ENCODE measurements around the gene LOXL3. TPM values are rescaled to one million over a fixed set of nuclear protein-coding genes. Genes with fewer than 3 reads are reported as not detected.

LOXL3 gene
- total and polyA plus RNA-seq, 2 of the 8 experiments (the other 6 are each of a cell fraction or from before 2014, with no cell fraction given), result 22.4 to 27.2 TPM

DNA sequence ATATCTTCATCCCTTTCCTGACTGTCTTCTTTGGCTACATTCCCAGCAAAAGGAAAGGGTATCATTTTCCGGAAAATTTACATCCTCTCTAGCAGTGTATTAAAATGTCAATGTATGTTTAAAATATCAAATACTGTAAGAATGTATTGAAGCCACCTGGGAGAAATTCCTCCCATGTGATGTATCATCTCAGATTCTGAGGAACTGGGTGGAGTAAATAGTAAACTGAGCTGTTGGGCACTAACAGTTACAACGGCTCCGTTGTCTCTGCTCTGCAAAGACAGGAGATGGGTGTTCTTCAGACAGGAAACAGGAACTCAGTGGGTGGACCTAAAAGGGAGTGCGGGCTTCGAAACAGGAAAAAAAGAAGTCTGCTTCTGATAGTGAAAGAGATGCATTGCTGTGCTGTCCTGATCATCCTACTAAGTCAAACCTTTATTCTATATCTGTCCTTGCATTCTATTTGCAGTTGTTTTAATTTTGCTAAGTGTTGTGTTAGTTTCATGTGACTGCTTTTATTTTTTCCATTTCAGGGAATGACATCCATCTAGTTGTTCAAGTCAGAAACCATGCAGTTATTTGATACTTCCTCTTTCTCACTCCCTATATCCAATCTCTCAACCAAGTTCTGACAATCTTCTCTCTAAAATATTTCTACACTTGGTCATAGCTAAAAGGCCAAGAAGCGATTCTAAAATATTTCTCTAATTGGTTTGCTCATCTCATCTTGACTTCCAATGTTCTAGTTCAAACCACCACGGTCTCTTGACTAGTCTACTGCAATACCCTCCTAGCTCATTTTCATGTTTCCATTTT, 20.2 kb upstream of the LOXL3 start:
- H3K9ac ChIP-seq (replicated peaks in 1 of 4; ENCODE audit: extremely low read depth in 1 of 4, low read depth in 3 of 4, low read length in 3 of 4), result no peak overlapping the region
- H3K4me3 ChIP-seq (ENCODE audit: extremely low read depth in 1 of 4, insufficient read depth in 2 of 4, low read depth in 3 of 4, low read length in 4 of 4), result no peak overlapping the region
- CTCF ChIA-PET (ENCODE audit: partially characterized antibody), result interaction anchor here (0.6 to 10.0 kb wide), 10 partner anchors 14 to 175 kb away, joined by 3 to 158 read pairs (median 4); no protein-coding TSS in a partner anchor

More for the DNA sequence above, 20.2 kb upstream of the LOXL3 start:
- no peaks in the 10 kb centered on the region for H3K27me3 ChIP-seq (replicated peaks in 1 of 4; ENCODE audit: control insufficient read depth in 3 of 4, extremely low read depth in 1 of 4, insufficient read depth in 3 of 4, low read length in 3 of 4)
- H3K9me3 ChIP-seq (ENCODE audit: insufficient read depth in 2 of 2, low read depth in 1 of 2, low read length in 1 of 2), result no peaks in the 10 kb centered on the region
- no peak overlapping the region for H3K27ac ChIP-seq (ENCODE audit: low read depth, low read length)
- no peak overlapping the region for H3K56ac ChIP-seq (replicated peaks; ENCODE audit: insufficient read length, low read depth, low read length)
- H4K8ac ChIP-seq (ENCODE audit: extremely low read depth, insufficient read depth, low read length), result no peak overlapping the region
- H2BK12ac ChIP-seq (ENCODE audit: low read depth, low read length), result no peak overlapping the region
- H3K14ac ChIP-seq (ENCODE audit: insufficient read length), result no peak overlapping the region
- H2BK5ac ChIP-seq (ENCODE audit: low read depth, low read length), result no peak overlapping the region
- H3K4me1 ChIP-seq (replicated peaks in 1 of 4; ENCODE audit: control insufficient read depth in 3 of 4, insufficient read depth in 4 of 4, low read length in 3 of 4), result no peaks in the 10 kb centered on the region
- DNase-seq (ENCODE audit: low read depth in 1 of 2, low spot score in 2 of 2), result no peak
- no peak overlapping the region for H4K5ac ChIP-seq (ENCODE audit: insufficient read length, low read depth, low read length)
- H2AFZ ChIP-seq (ENCODE audit: low read length), result no peak overlapping the region
- no peaks in the 10 kb centered on the region for H3K79me1 ChIP-seq (ENCODE audit: low read depth, low read length)
- H2BK20ac ChIP-seq (ENCODE audit: low read length), result no peak overlapping the region
- no peak for FAIRE-seq
- H2BK15ac ChIP-seq (ENCODE audit: low read length), result no peak overlapping the region
- no peak overlapping the region for H3K23ac ChIP-seq (ENCODE audit: insufficient read length)
- WGBS, 2 experiments (ENCODE audit: extremely low coverage in 1 of 2, insufficient coverage in 1 of 2, insufficient read length in 1 of 2, insufficient replicate concordance in 2 of 2, low coverage in 1 of 2, low lambda C conversion rate in 2 of 2, missing lambda C conversion rate in 1 of 2), result 80% methylated on average over 7 of the region's 7 CpGs; no CpG with 5 or more reads in 1 of the 2 experiments
- H3K4me2 ChIP-seq (ENCODE audit: insufficient read depth in 1 of 2, low read depth in 2 of 2, low read length in 2 of 2), result no peak overlapping the region
- no peaks in the 10 kb centered on the region for H3K36me3 ChIP-seq (ENCODE audit: control insufficient read depth in 2 of 4, insufficient read depth in 4 of 4, low read length in 3 of 4)
- no peak overlapping the region for H3K18ac ChIP-seq (ENCODE audit: extremely low read depth, low read length)
- no peak overlapping the region for H3K4ac ChIP-seq (replicated peaks; ENCODE audit: insufficient read length, low read depth, low read length)
- no peak overlapping the region for H2AK5ac ChIP-seq (ENCODE audit: low read depth, low read length)
- no peak overlapping the region for H4K91ac ChIP-seq (replicated peaks; ENCODE audit: insufficient read length, low read length)
- no peaks in the 10 kb centered on the region for H3K79me2 ChIP-seq (ENCODE audit: control insufficient read depth in 1 of 2, insufficient read depth in 2 of 2, low read length in 2 of 2)
- peaks cover 4% of the 10 kb centered on the region; the same call in 1 of the 2 replicates for H3K23me2 ChIP-seq (ENCODE audit: low read depth, low read length)
- H2BK120ac ChIP-seq (replicated peaks; ENCODE audit: low read depth, low read length), result no peak overlapping the region
- TF ChIP-seq RBBP5 (IDR thresholded peaks at IDR 0.05; ENCODE audit: borderline replicate concordance, low read depth, low read length), result no peak
- no peak for TF ChIP-seq JUN (IDR thresholded peaks at IDR 0.05; ENCODE audit: low read depth, low read length)
- no peak for TF ChIP-seq EP300 (IDR thresholded peaks at IDR 0.05; ENCODE audit: borderline replicate concordance in 1 of 2, low read depth in 2 of 2, low read length in 2 of 2)
- no peak for TF ChIP-seq BRCA1 (IDR thresholded peaks at IDR 0.05; ENCODE audit: low read depth, low read length)
- no peak for TF ChIP-seq SP4 (IDR thresholded peaks at IDR 0.05; ENCODE audit: low read length)
- no peak for TF ChIP-seq POU5F1 (IDR thresholded peaks at IDR 0.05; ENCODE audit: low read depth, low read length)
- no peak for TF ChIP-seq KDM5A (IDR thresholded peaks at IDR 0.05; ENCODE audit: low read length)
- no peak for TF ChIP-seq CHD1 (IDR thresholded peaks at IDR 0.05; ENCODE audit: low read depth, low read length)
- H4K20me1 ChIP-seq (replicated peaks in 1 of 2; ENCODE audit: control insufficient read depth in 1 of 2, insufficient read depth in 2 of 2, low read length in 2 of 2), result no peaks in the 10 kb centered on the region
- POLR2A ChIA-PET (ENCODE audit: partially characterized antibody), result interaction anchor here (1.1 to 1.3 kb wide), 2 partner anchors 9 to 67 kb away, joined by 3 to 4 read pairs; no protein-coding TSS in a partner anchor
